Left ventricle myocardium superior (tissue), 1 donor: ENCODE measurements around the gene GOLPH3. TPM values are rescaled to one million over a fixed set of nuclear protein-coding genes. Genes with fewer than 3 reads are reported as not detected.
"Not testable (repeated sequence)": the region's sequence is repeated elsewhere in the genome, so short reads cannot be mapped to it uniquely, and the experiment has no call there.

Experiments
- ATAC-seq: fragments of 200-7000 bp; cut with Tn5 transposase; one replicate; pipeline ENCODE4 v1.9.1; 2020; ENCODE audit warnings: mild to moderate bottlenecking, moderate library complexity
- DNase-seq: peaks from one replicate; pipeline ENCODE4 v3.0.0-alpha.2; 2020
- intact Hi-C: fragments of 100-400 bp; cut with micrococcal nuclease; formaldehyde crosslinking; loops from one replicate; pipeline ENCODE4 v1.11.0; 2022
- total RNA-seq: library from RNA; stranded (reverse); fragmentation: NEBNext Ultra II Directional; extraction: Animal tissue kit (Norgen Biotek cat#: 25700); gene quantifications from one replicate; pipeline ENCODE4 v1.2.1, GENCODE V29; 2021
- donor health status: DM: no; HTN: yes; CAD: no; lungs with severe emphysema.

The GOLPH3 gene
- total RNA-seq, 1 donor from 2014 or later: 41.2 TPM

DNA sequence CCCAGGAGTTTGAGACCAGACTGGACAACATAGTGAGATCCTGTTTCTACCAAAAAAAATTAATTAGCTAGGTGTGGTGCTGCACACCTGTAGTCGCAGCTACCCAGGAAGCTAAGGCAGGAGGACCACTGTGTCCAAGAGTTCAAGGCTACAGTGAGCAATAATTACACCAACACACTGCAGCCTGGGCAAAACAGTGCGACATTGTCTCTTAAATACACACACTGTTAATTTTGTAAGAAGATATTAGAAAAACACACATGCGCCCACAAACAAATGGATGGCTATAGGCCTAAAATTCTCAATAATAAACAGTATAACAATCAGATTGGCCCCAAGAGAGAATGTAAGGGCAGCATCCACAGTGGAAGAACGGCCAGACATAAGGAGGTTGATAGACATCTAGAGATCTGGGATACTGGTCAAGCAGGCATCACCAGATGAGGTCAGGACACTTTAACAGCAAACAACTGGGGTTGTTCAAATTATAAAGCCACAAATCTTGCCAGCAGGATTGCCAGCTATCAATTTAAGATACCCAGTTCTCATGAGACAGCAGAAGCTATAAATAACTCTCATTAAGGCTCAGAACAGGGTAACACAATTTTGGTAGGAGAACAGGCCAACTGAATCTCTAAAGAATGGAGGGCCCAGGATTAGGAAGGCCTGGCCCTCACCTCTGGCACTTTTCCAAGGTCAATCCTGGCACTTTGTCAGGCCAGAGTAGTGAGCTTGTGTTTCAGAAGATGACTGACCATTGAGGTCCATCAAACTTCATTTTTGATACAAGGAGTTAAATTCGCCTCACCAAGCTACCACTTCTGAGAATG is 29.5 kb downstream of the GOLPH3 start:
- ATAC-seq: peak; percentile 82
- intact Hi-C loops: no loop called here
- DNase-seq: peak; percentile 49

DNA sequence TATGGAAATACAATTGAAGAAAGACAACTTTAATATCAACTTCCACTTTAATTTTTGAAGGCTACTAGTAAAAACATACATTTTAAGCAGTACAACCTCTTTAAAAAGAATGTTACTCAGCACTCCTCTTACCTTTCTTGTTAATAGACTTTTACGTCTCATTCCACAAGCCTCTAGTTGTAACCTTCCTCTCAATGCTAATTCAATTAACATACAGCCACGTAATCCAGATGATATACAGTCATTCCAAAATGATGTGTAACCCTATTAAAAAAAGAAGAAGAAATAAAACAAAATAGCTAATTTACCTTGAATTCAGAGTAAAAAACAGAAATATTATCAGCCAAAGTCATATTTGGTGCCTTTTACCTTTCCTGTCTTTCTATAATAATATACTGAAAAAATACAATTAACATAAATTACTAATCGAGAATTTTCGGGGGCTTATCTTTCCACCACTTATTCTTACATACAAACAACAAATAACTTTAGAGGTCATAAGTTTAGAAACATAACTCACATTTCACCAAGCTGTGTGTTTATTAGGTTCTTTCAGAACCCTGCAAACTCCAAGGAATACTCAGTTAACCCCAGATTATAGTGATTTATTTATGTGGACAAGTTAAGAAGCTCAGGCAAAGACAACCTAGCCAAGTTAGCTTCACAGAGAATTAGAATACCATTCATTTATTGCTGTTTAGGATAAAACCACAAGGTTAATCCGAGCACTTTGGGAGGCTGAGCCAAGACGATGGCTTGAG is 30.3 kb downstream of the GOLPH3 start:
- DNase-seq: no peak
- intact Hi-C loops: no loop called here
- ATAC-seq: no peak

DNA sequence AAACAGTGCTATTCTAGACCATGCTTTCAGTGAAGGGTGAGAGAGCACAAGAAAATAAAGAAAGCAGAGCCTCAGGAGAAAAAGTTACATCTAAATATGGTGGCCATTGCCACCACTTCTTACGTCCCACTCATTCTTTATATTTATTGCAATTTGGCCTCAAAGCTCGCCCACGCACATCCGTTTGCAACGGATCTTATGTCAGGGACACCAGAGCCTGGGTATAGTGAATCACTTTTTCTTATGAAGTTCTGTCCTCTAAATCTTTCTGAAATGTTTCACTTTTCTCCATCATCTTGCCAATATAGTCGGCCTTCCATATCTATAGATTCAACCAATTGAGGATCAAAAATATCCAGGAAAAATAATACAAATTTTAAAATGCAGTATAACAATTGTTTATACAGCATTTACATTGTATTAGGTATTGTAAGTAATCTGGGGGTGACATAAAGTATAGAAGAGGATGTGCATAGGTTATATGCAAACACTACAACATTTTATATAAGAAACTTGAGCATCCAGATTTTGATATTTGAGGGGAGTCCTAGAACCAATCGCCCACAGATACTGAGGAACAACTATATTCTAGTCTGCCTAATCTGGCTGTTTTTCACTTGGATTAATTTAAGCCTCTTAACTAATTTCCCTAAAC is 35.2 kb downstream of the GOLPH3 start:
- DNase-seq: no peak
- intact Hi-C loops: no loop called here
- no peak for ATAC-seq

- ATAC-seq (no peak), DNase-seq (no peak)
- intact Hi-C loops: no loop called here
These were observed 37.8 kb downstream of the GOLPH3 start for GRCh38 chr5:32136342-32136741.

DNA sequence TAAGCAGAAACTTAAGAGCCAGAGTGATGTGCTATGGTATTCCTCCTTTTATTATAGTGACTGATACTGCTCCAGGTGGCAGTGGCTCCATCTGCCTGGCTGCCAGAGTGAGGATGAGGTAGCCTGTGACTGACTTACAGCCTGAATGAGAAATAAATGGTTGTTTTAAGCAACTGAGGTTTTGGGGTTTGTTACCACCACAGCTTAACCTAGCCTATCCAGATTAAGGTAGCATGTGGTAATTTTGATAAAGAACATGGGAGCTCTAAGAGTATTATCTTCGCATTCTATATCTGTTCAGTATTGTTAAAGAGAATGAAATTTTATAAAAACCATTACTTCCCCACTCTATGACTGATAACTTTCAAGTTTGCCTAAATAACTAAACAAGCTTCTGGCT is 39.0 kb downstream of the GOLPH3 start:
- intact Hi-C loops: no loop called here
- DNase-seq: no peak
- no peak for ATAC-seq

- ATAC-seq: no peak
- intact Hi-C loops: no loop called here
- DNase-seq: no peak
These were observed 41.4 kb downstream of the GOLPH3 start for GRCh38 chr5:32132757-32133156.

GRCh38 chr5:32131604-32132003 is 42.5 kb downstream of the GOLPH3 start:
- no peak for ATAC-seq
- DNase-seq: no peak
- intact Hi-C loops: no loop called here

GRCh38 chr5:32130865-32131264 is 43.3 kb downstream of the GOLPH3 start:
- ATAC-seq (no peak), DNase-seq (no peak)
- intact Hi-C loops: no loop called here

GRCh38 chr5:32129074-32129598 is 45.0 kb downstream of the GOLPH3 start:
- DNase-seq (no peak), ATAC-seq (no peak)
- intact Hi-C loops: no loop called here

GRCh38 chr5:32127711-32128110 is 46.4 kb downstream of the GOLPH3 start:
- DNase-seq: no peak
- no peak for ATAC-seq

GRCh38 chr5:32126691-32127090 is 47.4 kb downstream of the GOLPH3 start:
- DNase-seq (no peak), ATAC-seq (peak; percentile 12)
- intact Hi-C loops: no loop called here

More at GRCh38 chr5:32127711-32128110, 46.4 kb downstream of the GOLPH3 start:
- intact Hi-C loops: no loop called here

DNA sequence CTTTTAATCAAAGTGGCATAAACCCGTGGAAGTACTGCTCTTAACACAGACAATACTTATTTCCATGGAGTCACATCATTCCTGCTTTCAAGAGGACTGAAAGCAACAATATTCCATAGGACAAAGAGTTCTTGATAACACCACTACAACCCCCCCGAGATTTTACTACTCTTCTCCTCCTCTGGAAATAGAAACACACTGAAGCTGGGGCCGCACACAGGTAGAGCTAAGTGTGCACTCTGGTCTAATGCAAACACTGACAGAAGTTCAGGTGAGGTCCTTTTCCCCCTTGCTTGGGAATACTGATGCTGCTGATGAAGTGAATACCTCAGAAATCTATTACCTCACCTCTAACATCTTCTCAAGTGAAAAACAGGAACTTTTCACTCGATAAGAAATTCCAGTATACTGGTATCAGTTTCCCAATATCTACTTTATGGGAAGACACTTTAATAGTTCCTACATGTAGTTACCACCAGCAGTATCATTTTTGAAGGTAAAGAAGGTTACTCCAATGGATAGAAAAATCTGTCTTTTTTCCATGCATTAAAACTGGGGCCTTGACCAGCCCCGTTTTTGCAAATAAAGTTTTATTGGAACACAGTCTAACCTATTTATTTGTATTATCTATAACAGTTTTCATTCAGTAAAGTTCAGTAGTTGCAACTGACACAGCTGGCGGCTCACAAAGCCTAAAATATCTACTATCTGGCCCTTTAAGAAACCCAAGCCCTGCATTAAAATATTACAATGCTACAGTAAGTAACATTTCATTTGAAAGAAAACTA is 50.0 kb downstream of the GOLPH3 start:
- intact Hi-C loops: no loop called here
- ATAC-seq (peak; percentile 66), DNase-seq (no peak)

DNA sequence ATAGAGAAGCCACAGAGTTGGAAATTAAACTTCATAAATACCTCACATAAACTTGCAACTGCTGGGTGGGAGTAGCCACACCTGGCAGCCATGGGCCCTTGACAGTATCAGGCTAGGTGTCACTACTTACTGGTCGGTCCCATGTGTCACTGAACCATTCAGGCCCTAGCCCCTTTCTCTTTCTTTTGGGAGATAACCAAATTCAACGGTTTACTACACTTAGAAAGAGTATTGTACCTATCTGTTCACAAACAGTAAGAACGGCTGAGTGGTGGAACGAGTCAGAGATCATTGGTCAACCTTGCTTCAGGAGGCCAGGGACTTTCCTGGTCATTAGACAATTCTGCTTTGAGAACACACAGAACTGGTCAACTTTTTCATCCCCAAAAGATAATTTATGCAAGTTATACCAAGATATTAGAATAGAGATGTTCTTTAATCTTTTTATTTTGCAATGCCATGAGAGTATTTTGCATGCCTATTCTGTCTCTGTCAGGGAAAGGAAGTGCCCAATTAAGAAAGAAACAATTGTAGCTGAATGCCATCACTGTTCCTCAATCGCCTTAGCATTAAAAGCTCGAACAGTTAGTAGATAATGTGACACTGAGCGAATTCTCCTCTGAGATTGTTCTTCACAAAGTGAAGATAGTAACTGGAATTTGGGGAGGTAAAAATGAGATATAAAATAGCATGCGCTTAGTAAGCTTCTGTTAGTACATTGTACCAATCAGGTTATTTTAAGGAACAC is 50.9 kb downstream of the GOLPH3 start:
- peak; percentile 34 for ATAC-seq
- DNase-seq: no peak
- intact Hi-C loops: no loop called here

GRCh38 chr5:32118922-32119321 is 55.2 kb downstream of the GOLPH3 start:
- intact Hi-C loops, ATAC-seq, DNase-seq: not testable (repeated sequence)

- intact Hi-C loops: no loop called here
- ATAC-seq (no peak), DNase-seq (no peak)
These were observed 57.4 kb downstream of the GOLPH3 start for GRCh38 chr5:32116574-32117313.

GRCh38 chr5:32115985-32116384 is 58.1 kb downstream of the GOLPH3 start:
- DNase-seq (no peak), ATAC-seq (no peak)
- intact Hi-C loops: no loop called here

GRCh38 chr5:32110111-32110696 is 63.9 kb downstream of the GOLPH3 start:
- no peak for DNase-seq
- intact Hi-C loops: no loop called here
- no peak for ATAC-seq
